Calu3 (cell line): ENCODE data around the gene SCGB2B2. TPM values are rescaled to one million over a fixed set of nuclear protein-coding genes. Genes with fewer than 3 reads are reported as not detected.

Experiments
- BruUV-seq: library from RNA; stranded (reverse); fragments of 400-500 nt; replicated peaks from 2 replicates; lab custom pipeline; 2021; lab: Mats Ljungman, UMichigan
- CTCF ChIA-PET: fragments of 300-600 bp; sonication (Branson Sonifier 250); formaldehyde crosslinking; loops from one replicate; lab custom pipeline; 2022; ENCODE audit warnings: antibody characterized with exemption; lab: Charles Lee
- DNase-seq: peaks from one replicate; pipeline ENCODE4 v3.0.0; 2022
- H3K27ac Mint-ChIP-seq: one replicate; pipeline ENCODE4 v1.8.0; 2022; ENCODE audit warnings: mixed read lengths; ENCODE audit not compliant: unreplicated experiment
- H3K27me3 Mint-ChIP-seq: one replicate; pipeline ENCODE4 v1.8.0; 2022; ENCODE audit warnings: mixed read lengths; ENCODE audit not compliant: unreplicated experiment
- H3K36me3 Mint-ChIP-seq: one replicate; pipeline ENCODE4 v1.8.0; 2022; ENCODE audit warnings: mild to moderate bottlenecking, moderate library complexity, mixed read lengths; ENCODE audit not compliant: insufficient read depth, unreplicated experiment
- H3K4me1 Mint-ChIP-seq: one replicate; pipeline ENCODE4 v1.8.0; 2022; ENCODE audit warnings: mild to moderate bottlenecking, low read depth, mixed read lengths; ENCODE audit not compliant: unreplicated experiment
- H3K4me3 Mint-ChIP-seq: one replicate; pipeline ENCODE4 v1.8.0; 2022; ENCODE audit warnings: mild to moderate bottlenecking, low read depth, moderate library complexity, mixed read lengths; ENCODE audit not compliant: unreplicated experiment
- H3K9me3 Mint-ChIP-seq: one replicate; pipeline ENCODE4 v1.8.0; 2022; ENCODE audit warnings: low read depth, mixed read lengths; ENCODE audit not compliant: unreplicated experiment
- intact Hi-C: fragments of 100-400 bp; cut with micrococcal nuclease; formaldehyde crosslinking; loops from one replicate; pipeline ENCODE4 v1.10.0; 2022; ENCODE audit not compliant: unreplicated experiment
- total RNA-seq: library from RNA; stranded (reverse); gene quantifications from 2 replicates; pipeline ENCODE4 v1.2.3, GENCODE V29; 2022
- TF ChIP-seq, protein P1 (sequence below): fragments of 200-600 bp; IDR thresholded peaks from one replicate; pipeline ENCODE4 v1.8.0; 2022; ENCODE audit warnings: antibody characterized with exemption; ENCODE audit not compliant: unreplicated experiment

The SCGB2B2 gene
- total RNA-seq, 1 experiment from 2014 or later = 0.40 TPM

DNA sequence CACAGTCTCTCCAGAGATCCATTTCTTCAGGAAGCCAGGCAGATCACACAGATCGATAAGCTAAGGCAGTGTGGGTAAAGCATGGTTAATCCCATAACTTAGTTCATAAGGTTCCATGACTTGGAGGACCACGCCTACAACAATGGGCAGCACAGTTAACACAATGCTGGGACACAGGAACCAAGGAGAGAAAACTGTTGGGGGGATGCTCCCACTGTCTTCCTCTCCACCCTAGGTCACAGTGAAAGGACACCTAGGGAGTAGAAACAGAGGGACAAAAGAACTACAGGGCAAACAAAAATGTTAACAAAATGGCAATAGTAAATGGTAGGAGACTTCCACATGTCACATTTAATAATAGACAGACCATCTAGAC is 36.3 kb upstream of the SCGB2B2 start:
- no TSS peak for BruUV-seq
- Mint-ChIP-seq H3K4me1 (no peaks in the 10 kb centered on the region), H3K36me3 (no peaks in the 10 kb centered on the region), H3K27me3 (no peaks in the 10 kb centered on the region), H3K4me3 (no peak overlapping the region), H3K27ac (no peak overlapping the region), H3K9me3 (peaks cover 15% of the 10 kb centered on the region)
- CTCF ChIA-PET = interaction anchor here (0.9 kb wide), 1 partner anchor 214 kb away, joined by 3 read pairs; the partner anchor contains the start of gene ZNF30
- TF ChIP-seq, protein P1, sequence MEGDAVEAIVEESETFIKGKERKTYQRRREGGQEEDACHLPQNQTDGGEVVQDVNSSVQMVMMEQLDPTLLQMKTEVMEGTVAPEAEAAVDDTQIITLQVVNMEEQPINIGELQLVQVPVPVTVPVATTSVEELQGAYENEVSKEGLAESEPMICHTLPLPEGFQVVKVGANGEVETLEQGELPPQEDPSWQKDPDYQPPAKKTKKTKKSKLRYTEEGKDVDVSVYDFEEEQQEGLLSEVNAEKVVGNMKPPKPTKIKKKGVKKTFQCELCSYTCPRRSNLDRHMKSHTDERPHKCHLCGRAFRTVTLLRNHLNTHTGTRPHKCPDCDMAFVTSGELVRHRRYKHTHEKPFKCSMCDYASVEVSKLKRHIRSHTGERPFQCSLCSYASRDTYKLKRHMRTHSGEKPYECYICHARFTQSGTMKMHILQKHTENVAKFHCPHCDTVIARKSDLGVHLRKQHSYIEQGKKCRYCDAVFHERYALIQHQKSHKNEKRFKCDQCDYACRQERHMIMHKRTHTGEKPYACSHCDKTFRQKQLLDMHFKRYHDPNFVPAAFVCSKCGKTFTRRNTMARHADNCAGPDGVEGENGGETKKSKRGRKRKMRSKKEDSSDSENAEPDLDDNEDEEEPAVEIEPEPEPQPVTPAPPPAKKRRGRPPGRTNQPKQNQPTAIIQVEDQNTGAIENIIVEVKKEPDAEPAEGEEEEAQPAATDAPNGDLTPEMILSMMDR = no peak
- intact Hi-C loops = no loop called here
- DNase-seq = no peak

DNA sequence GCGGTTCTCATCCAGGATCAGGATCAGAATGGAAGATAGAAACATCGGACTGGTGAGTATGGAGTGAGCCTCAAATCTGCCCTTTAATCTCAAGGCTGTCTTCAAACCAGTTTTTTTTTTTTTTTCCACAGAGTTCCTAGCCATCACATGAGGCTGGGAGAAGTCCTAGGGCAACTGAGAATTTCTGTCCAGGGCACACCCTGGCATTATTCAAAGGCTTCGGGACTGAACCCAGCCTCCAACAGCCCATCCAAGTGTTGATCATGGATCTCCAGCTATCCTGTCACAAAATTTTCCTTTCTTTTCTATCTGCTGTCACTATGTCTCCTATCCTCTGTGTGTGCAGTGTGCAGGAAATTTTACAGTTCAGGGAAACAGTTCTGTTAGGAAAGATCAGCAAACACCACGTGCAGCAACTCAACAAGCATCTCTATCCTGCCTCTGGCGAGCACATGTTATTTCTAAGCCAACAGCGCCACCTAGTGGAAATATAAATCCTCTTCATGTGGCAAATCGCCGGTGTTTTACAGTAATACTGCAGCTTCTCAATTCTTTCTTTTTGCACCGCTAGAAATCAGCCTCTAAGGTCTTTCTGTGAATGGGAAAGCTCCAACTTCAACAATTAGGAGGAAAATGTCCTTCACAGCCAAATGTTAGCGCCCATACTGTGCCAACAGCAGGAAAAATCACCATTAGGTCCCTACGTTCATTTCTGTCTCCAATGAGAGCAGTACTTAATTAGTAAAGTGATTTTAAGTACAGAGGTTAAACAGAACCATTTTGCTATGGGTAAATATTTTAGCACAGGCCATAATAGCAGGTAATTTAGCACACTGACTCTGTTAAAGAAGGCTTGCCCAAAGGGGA is 35.7 kb upstream of the SCGB2B2 start:
- H3K27ac Mint-ChIP-seq = no peak overlapping the region
- TF ChIP-seq, protein P1 = peak; percentile 77
- intact Hi-C loops = loop anchor here (1.0 kb wide), 3 partner anchors 73 to 211 kb away; no protein-coding TSS in a partner anchor
- H3K4me3 Mint-ChIP-seq = no peak overlapping the region
- DNase-seq = peak; percentile 68
- H3K36me3 Mint-ChIP-seq = no peaks in the 10 kb centered on the region
- no peaks in the 10 kb centered on the region for H3K4me1 Mint-ChIP-seq
- BruUV-seq = no TSS peak
- CTCF ChIA-PET = interaction anchor here (0.7 to 0.9 kb wide), 2 partner anchors 214 to 924 kb away, joined by 3 to 4 read pairs; partner anchors contain the start of gene ZNF30
- no peaks in the 10 kb centered on the region for H3K27me3 Mint-ChIP-seq
- peaks cover 15% of the 10 kb centered on the region for H3K9me3 Mint-ChIP-seq

DNA sequence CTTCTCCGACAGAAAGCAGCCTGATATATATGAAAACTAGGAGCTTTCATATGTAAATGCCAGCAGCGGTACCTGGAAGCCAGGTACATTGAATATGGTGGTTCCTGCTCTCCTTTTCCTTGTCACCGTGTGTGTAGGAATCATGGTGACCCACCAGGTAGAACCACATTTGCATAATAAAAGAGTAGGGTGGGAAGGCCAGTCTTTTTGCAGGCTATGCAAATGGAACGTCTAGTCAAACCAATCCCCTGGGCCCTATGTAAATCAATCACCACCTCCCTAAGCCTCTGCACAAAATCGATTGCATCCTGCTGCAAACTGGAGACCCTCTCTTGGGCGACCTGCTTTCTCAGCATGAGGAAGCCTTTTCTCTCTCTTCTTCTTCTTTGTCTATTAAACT is 34.9 kb upstream of the SCGB2B2 start:
- H3K4me1 Mint-ChIP-seq = no peaks in the 10 kb centered on the region

DNA sequence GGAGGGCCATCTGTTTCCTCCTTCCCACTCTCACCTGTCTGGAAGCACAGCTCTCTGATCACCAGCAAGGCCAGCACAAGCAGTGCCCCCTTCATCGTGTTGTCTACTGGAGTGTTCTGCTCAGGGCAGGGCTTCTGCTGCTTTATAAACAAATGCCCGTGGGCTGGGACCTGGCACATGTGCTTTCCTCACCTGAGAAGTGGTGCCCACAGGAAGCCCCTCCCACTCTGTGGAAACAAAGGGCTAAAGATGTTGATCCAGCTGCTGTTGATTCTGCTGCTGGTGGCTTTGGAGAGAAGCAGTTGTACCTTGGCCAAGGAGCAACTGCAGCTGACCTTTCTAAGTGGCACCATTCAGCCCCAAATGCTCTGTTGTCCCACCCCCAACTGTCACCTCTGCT is 30.7 kb upstream of the SCGB2B2 start:
- Mint-ChIP-seq H3K27me3 (peaks cover 28% of the 10 kb centered on the region), H3K9me3 (peaks cover 3% of the 10 kb centered on the region), H3K4me3 (no peak overlapping the region), H3K4me1 (no peaks in the 10 kb centered on the region), H3K27ac (no peak overlapping the region), H3K36me3 (no peaks in the 10 kb centered on the region)
- CTCF ChIA-PET = no interaction called here
- no peak for DNase-seq
- BruUV-seq = no TSS peak
- TF ChIP-seq, protein P1 = no peak
- intact Hi-C loops = no loop called here

More for the DNA sequence above, 34.9 kb upstream of the SCGB2B2 start:
- H3K27me3 Mint-ChIP-seq = no peaks in the 10 kb centered on the region
- CTCF ChIA-PET = no interaction called here
- H3K4me3 Mint-ChIP-seq = no peak overlapping the region
- BruUV-seq = no TSS peak
- TF ChIP-seq, protein P1 = no peak
- H3K27ac Mint-ChIP-seq = no peak overlapping the region
- H3K36me3 Mint-ChIP-seq = no peaks in the 10 kb centered on the region
- DNase-seq = no peak
- intact Hi-C loops = loop anchor here (1.0 kb wide), 3 partner anchors 73 to 211 kb away; no protein-coding TSS in a partner anchor
- peaks cover 15% of the 10 kb centered on the region for H3K9me3 Mint-ChIP-seq
